COLO668 (cell line): ENCODE data around the gene SLC25A29.
"Not testable (repeated sequence)": the region's sequence is repeated elsewhere in the genome, so short reads cannot be mapped to it uniquely, and the experiment has no call there.

ENCODE experiments used
- DNase-seq: peaks from one replicate; lab custom pipeline; 2025; ENCODE audit not compliant: unreplicated experiment; lab: John Stamatoyannopoulos, UW

Gene SLC25A29

DNA sequence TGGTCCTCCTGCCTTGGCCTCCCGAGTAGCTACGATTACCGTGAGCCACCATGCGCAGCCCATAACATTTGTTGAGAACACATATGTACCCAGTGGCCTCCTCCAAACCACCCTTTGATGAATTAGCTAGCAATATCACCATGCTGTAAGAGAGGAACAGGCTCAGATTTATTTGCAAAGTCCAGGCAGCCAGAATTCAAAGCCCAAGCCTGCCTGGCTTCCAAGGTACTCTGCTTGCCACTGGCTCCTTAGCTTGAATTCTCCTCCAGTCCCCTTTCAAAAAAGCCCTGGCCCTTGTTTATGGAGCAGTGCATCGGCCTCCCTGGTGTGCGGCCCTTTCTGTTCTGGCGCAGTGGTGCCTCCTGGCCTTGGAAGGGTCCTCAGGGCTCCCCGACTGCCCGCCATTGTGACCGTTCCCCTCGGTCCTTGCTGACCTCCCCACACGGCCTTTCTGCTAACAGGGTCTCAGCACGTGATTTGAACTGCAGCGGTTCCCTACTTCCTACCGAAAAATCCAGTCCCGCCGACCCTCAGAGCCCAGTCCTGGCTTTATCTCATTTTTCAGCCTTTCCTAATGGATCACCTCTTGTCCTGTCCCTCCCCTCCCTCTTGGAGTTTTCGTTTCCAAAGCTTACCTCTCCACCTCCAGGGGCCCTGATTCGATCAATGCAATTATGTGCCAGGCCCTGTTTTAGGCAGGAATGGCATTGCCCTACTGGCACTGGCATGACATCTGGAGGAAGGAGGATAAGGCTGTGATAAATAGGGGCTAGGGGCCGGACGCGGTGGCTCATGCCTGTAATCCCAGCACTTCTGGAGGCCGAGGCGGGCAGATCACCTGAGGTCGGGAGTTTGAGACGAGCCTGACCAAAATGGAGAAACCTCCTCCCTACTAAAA lies 22.0 kb downstream of the SLC25A29 start:
- DNase-seq: no peak

DNA sequence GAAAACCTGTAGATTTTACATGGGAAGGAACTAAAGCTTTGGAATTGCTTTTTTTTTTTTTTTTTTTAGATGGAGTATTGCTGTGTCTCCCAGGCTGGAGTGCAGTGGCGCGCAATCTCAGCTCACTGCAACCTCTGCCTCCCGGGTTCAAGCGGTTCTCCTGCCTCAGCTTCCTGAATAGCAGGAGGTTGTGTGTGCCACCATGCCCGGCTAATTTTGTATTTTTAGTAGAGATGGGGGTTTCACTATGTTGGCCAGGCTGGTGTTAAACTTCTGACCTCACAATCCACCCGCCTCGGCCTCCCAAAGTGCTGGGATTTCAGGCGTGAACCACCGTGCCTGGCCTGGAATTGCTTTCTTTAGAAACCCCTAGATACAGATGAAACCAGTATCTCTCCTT lies 22.8 kb downstream of the SLC25A29 start:
- DNase-seq: not testable (repeated sequence)

GRCh38 chr14:100282766-100283419 lies 23.4 kb downstream of the SLC25A29 start:
- DNase-seq: no peak

- no peak for DNase-seq
Observed at GRCh38 chr14:100282083-100282350, 24.2 kb downstream of the SLC25A29 start.

DNA sequence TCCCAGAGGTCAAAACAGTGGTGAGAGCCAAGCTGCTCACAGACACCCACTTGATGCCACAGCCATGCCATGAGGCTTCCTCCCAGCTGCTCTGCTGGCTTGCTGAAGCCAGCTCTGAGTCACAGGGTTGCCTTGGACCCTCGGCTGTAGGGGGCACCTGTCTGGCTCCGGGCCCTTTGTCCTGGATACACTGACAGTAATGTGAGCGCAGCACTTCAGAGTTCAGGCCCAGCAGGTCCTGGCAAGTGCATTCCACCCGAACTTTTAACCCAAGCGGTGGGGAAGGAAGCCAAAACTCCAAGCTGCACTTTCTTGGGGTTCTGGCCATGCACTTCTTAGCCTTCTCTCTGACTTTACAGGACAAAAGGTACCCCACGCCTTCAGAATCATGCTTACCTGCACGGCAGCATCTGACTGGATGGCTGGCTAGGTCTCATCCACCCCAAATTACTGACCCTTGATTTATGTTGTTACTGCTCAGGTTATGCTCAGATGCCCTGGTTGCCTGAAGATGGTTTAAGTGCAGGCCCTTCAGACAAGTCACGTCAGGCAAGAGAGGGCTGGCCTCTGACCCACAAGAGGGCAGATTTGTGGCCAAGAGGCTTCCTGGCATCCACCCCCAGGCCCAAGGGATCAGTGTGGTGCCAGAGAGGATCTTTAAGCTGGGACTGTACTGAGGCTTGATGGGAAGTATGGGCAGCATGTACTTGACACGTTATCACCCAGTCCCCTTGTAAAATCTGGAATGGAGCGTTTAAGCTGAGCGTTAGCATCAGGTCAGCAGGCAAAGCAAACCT lies 24.8 kb downstream of the SLC25A29 start:
- DNase-seq: no peak

GRCh38 chr14:100279563-100279962 lies 26.7 kb downstream of the SLC25A29 start:
- no peak for DNase-seq

GRCh38 chr14:100279133-100279532 lies 27.1 kb downstream of the SLC25A29 start:
- DNase-seq: no peak

GRCh38 chr14:100278702-100279101 lies 27.5 kb downstream of the SLC25A29 start:
- DNase-seq: no peak

GRCh38 chr14:100275214-100275613 lies 31.0 kb downstream of the SLC25A29 start:
- DNase-seq: no peak

DNA sequence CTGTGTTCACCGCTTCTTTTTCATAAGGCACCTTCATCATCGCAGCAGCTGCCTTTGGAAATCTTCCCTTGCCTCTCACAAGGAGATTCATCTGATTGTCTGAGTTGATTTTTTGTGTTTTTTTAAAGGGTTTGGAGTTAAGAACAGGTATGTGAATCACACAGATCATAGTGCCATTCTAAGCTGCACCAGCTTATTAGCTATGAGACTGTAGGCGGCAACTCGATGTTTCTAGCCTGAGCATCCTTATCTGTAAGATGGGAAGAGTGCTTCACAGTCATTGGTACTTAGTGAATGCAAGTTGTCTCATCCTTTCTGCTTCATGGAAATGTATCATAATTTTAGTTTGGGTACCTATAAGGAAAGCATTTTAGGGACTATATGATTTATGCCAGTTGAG lies 32.0 kb downstream of the SLC25A29 start:
- no peak for DNase-seq

- DNase-seq: no peak
Observed at GRCh38 chr14:100271247-100271939, 34.9 kb downstream of the SLC25A29 start.

DNA sequence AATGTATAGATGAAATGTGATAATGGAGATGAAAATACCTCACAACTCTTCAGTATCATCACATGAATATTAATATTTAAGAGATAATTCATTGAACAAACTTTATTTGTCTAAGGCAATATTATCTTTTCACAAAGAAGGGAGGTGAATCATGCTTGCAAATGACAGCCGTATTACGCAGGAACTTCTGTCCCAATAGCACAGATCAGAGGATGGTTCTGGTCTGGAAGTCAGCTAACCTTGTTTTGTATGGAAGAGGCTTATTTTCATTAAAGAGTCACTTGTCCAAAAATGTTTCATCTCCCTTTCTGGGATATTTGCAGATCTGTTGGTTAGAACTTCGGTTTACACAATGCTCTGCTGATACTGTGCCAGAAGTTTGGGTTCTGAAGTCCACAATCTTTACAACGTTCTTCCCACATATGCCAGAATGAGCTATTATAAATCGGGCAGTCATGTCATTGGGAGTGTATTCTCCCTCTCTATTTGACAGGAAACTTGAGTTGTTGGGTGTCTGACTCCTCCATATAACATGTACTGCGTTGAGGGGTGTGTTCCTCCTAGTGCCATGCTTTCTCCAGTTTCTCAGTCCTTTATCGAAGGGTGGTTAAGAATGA lies 37.5 kb downstream of the SLC25A29 start:
- DNase-seq: no peak

GRCh38 chr14:100267990-100268389 lies 38.3 kb downstream of the SLC25A29 start:
- DNase-seq: no peak

DNA sequence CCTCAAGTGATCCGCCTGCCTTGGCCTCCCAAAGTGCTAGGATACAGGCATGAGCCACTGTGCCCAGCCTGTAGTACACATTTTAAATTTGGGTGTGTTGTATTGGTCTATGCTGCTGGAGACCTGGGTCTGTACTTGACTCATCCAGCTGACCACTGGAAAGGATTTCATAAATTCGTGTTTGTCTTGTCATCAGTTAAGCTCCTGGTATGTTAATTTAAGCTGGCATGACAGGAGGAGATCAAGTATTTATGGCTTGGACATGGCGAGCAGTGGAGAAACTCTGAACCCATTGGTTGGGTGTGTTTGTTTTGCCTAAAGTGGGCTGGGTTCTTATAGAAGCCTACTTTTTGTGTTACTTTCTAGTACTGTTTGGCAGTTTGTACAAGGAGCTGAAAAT lies 43.1 kb downstream of the SLC25A29 start:
- no peak for DNase-seq

DNA sequence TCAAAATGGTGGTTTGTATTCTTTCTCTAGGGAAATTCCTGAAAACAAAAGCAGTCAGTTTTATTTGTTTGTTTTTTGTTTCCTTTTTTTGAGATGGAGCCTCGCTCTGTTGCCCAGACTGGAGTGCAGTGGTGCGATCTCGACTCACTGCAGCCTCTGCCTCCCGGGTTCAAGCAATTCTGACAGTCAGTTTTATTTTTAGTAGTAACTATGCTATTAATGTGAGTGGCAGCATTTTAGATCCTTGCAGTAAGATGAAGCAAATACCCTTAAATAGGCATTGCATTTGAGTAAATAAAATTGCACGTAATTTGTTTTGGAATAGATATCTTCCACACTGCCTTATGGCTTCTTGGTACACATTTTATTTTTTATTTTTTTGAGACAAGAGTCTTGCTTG lies 43.7 kb downstream of the SLC25A29 start:
- DNase-seq: no peak

- DNase-seq: no peak
Observed at GRCh38 chr14:100261621-100262020, 44.6 kb downstream of the SLC25A29 start.

GRCh38 chr14:100256339-100256895 lies 49.8 kb downstream of the SLC25A29 start:
- DNase-seq: no peak

DNA sequence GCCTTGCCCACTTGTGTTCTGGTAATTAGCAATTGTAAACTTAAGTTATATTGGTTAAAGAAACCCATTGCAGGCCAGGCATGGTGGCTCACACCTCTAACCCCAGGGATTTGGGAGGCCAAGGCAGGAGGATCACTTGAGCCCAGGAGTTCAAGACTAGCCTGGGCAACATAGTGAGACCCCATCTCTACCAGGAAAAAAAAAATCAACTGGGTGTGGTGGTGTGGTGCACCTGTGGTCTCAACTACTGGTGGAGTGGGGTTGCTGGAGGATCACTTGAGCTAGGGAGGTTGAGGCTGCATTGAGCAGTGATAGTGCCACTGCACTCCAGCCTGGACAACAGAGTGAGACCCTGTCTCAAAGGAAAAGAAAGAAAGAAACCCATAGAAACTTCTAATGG lies 53.6 kb downstream of the SLC25A29 start:
- no peak for DNase-seq

GRCh38 chr14:100250732-100251465 lies 55.3 kb downstream of the SLC25A29 start:
- DNase-seq: no peak
